HepG2 (cell line): ENCODE results near the gene DPP7. TPM values are rescaled to one million over a fixed set of nuclear protein-coding genes. Genes with fewer than 3 reads are reported as not detected.

Experiments
- ATAC-seq: fragments of 200-7000 bp; cut with Tn5 transposase; 3 replicates; pipeline ENCODE4 v1.9.1; 2020; ENCODE audit warnings: mild to moderate bottlenecking, moderate library complexity
- BruUV-seq: library from RNA; stranded (reverse); fragments of 400-500 nt; replicated peaks from 2 replicates; lab custom pipeline; 2021; lab: Mats Ljungman, UMichigan
- CTCF ChIA-PET: fragments of 300-600 bp; formaldehyde crosslinking; extraction: SDS; loops from one replicate; lab custom pipeline; 2021; ENCODE audit warnings: low total read pairs, inconsistent platforms, low intra/inter-chr PET ratio; lab: Yijun Ruan, JAX
- POLR2A ChIA-PET: fragments of 350-600 bp; sonication (Branson Sonifier 250); formaldehyde crosslinking; loops from one replicate; lab custom pipeline; 2020; ENCODE audit warnings: antibody characterized with exemption, inconsistent platforms; lab: Yijun Ruan, JAX
- DNase-seq: peaks from one replicate; pipeline ENCODE4 v3.0.0-alpha.2; 2015; ENCODE audit warnings: low spot score
- FAIRE-seq: peaks from 3 replicates; lab custom pipeline; 2011; peaks lifted over from hg19 to GRCh38; lab: Jason Lieb, UNC
- H2AFZ ChIP-seq: one replicate; pipeline ENCODE4 v1.6.1; 2011; ENCODE audit warnings: low read length, inconsistent platforms
- H3K27ac ChIP-seq: fragments of 300-600 bp; 3 replicates; pipeline ENCODE4 v1.8.0; 2011; ENCODE audit warnings: mixed run types, mild to moderate bottlenecking, mixed read lengths, low read length, inconsistent platforms; ENCODE audit not compliant: insufficient read depth; ENCODE audit errors: extremely low read length
- H3K27me3 ChIP-seq, 2 experiments: fragments of 200-600 bp in 1 of 2; 2 replicates in 1 of 2; 3 replicates in 1 of 2; pipeline versions ENCODE4 v1.6.0 to v1.8.0; 2011; ENCODE audit warnings: low read length in 2 of 2, mild to moderate bottlenecking in 2 of 2, moderate library complexity in 2 of 2, inconsistent platforms in 1 of 2; ENCODE audit not compliant: insufficient read depth in 2 of 2, control insufficient read depth in 1 of 2
- H3K36me3 ChIP-seq, 2 experiments: fragments of 200-600 bp in 1 of 2; replicated peaks in 1 of 2; 2 replicates in 1 of 2; 3 replicates in 1 of 2; pipeline versions ENCODE4 v1.5.1 to v1.8.0; 2011; ENCODE audit warnings: low read length in 2 of 2, inconsistent platforms in 1 of 2; ENCODE audit not compliant: insufficient read depth in 2 of 2, control insufficient read depth in 1 of 2
- H3K4me1 ChIP-seq: 2 replicates; pipeline ENCODE4 v1.5.1; 2012; ENCODE audit warnings: low read length, inconsistent platforms; ENCODE audit not compliant: insufficient read depth
- H3K4me2 ChIP-seq: 2 replicates; pipeline ENCODE4 v1.6.0; 2011; ENCODE audit warnings: low read depth, low read length, inconsistent platforms
- H3K4me3 ChIP-seq, 3 experiments: fragments of 200-600 bp in 1 of 3; sonication (generic), shearing (Covaris generic) in 1 of 3; replicated peaks in 1 of 3; 2 replicates each; pipeline ENCODE4 v1.5.1; 2011 to 2016; ENCODE audit warnings: low read length in 3 of 3, inconsistent platforms in 2 of 3, low read depth in 2 of 3, mild to moderate bottlenecking in 2 of 3, control low read depth in 1 of 3, mixed read lengths in 1 of 3; ENCODE audit not compliant: insufficient read depth in 1 of 3
- H3K79me2 ChIP-seq: one replicate; pipeline ENCODE4 v1.6.1; 2011; ENCODE audit warnings: low read length, inconsistent platforms; ENCODE audit not compliant: insufficient read depth
- H3K9ac ChIP-seq: 2 replicates; pipeline ENCODE4 v1.6.0; 2011; ENCODE audit warnings: mild to moderate bottlenecking, low read depth, low read length, inconsistent platforms; ENCODE audit not compliant: insufficient read depth
- H3K9me3 ChIP-seq: 2 replicates; pipeline ENCODE4 v1.5.1; 2012; ENCODE audit warnings: mild to moderate bottlenecking, low read length
- H4K20me1 ChIP-seq: 2 replicates; pipeline ENCODE4 v1.6.0; 2011; ENCODE audit warnings: inconsistent platforms, mild to moderate bottlenecking, low read length, moderate library complexity; ENCODE audit not compliant: insufficient read depth
- HOXA7 ChIP-seq: sonication (generic); formaldehyde crosslinking; IDR thresholded peaks from 2 replicates; pipeline ENCODE4 v1.8.1; 2022; ENCODE audit warnings: mild to moderate bottlenecking, missing genetic modification reagents, moderate library complexity
- ZSCAN21 ChIP-seq: sonication (generic); formaldehyde crosslinking; IDR thresholded peaks from 2 replicates; pipeline ENCODE4 v1.8.0; 2022; ENCODE audit warnings: mild to moderate bottlenecking, missing genetic modification reagents, moderate library complexity, borderline replicate concordance
- WGBS: methylation state at CpG from one replicate; pipeline ENCODE4 v1.1.6; 2017; ENCODE audit warnings: low lambda C conversion rate; 5-methylcytosine and 5-hydroxymethylcytosine counted together
- in situ Hi-C: cut with HindIII; loops from 2 replicates; pipeline ENCODE4 v1.10.0; 2017; ENCODE audit warnings: low pct_unique_long_range_greater_than_20kb; ENCODE audit not compliant: extremely low pct_ligation_motif_present
- intact Hi-C: fragments of 100-400 bp; cut with micrococcal nuclease; formaldehyde crosslinking; loops from one replicate; pipeline ENCODE4 v1.10.0; 2022; ENCODE audit not compliant: unreplicated experiment
- polyA plus RNA-seq, 8 experiments: library from polyadenylated mRNA; depleted of rRNA in 3 of 8; stranded (reverse) in 7 of 8; unstranded in 1 of 8; fragments of >200 nt; fragmentation: Illumina TruSeq in 4 of 8; extraction: Trizol in 4 of 8; gene quantifications; 2 replicates each; pipeline versions ENCODE4 v1.2.1 to v1.2.3, GENCODE V29; 2011 to 2016; ENCODE audit warnings: low read depth in 4 of 8, missing spikeins in 1 of 8, mixed read lengths in 1 of 8; ENCODE audit not compliant: insufficient read depth in 1 of 8
- total RNA-seq, 5 experiments: library from RNA; depleted of rRNA; stranded (reverse); fragments of >200 nt; fragmentation: Illumina TruSeq; extraction: Trizol; gene quantifications; 2 replicates each; pipeline ENCODE4 v1.2.3, GENCODE V29; 2016; ENCODE audit warnings: low read depth in 1 of 5
- TF ChIP-seq, protein P1 (sequence below): fragments of 450-650 bp; IDR thresholded peaks from 2 replicates; pipeline ENCODE4 v1.6.1; 2016

Gene DPP7
- total and polyA plus RNA-seq, 2 of the 13 experiments (the other 11 are each of a cell fraction or from before 2014, with no cell fraction given) = 1.2 to 4.5 TPM

DNA sequence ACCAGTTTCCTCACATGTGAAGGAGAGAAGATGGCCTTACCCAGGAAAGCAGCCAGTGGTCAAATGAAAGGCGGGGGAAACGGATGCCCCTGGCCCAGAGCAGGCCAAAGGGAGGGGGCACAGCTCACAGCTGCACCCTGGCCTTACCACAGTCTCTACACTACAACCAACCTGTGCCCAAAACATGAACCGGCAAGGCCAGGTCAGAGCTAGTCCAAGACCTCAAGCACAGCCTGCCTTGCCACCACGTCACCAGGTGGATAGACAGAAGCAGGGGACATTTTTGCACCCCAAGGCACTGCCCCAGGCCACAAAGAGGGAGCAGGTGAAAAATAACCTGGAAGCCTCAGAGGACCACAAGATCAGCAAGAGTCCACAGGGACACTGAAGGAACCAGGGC is 28.9 kb upstream of the DPP7 start (continued):
- no peak for TF ChIP-seq ZSCAN21 (CRISPR knock-in tag)

DNA sequence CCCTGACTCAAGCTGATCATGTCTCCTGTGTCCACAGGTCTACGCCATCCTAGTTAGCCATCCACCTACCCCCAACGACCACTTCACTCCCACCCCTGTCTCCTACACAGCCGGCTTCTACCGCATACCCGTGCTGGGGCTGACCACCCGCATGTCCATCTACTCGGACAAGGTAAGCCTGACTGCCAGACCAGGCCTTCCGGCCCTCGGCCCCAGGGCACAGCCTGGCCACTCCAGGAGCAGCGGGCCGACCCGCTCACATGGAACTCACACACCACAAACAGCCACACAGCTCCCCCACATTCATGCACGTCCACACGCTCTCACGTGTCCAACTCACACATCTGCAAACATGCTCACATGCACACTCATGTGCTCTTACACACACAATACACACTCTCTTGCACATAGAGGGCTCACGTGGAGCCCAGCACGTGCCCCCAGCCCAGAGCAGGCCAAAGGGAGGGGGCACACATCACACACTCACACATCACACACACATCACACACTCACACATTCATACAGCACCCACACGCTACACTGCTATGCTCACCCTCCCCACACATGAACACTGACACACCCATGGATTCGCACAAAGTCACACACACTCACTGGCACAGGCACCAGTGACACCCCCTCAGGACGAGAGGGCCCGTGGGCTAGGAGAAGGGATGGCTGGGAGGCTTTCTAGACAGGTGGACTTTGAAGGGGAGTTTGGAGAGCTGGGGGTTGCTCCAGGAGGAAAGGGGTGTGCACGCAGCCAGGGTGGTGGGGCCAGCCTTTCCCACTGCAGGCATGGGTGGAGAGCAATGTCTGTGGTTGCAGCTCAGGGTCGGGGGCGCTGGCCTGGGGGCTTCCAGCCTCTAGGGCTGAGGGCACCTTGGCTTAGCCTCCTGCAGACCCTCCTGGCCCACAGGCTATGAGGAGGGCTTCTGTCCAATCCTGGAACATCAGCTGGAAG is 27.7 kb upstream of the DPP7 start:
- no peak overlapping the region for H3K9ac ChIP-seq
- in situ Hi-C loops = no loop called here
- H3K79me2 ChIP-seq = no peaks in the 10 kb centered on the region
- no peaks in the 10 kb centered on the region for H3K9me3 ChIP-seq
- H3K4me2 ChIP-seq = no peak overlapping the region
- ChIA-PET POLR2A (no interaction called here), CTCF (no interaction called here)
- no peak overlapping the region for H3K27ac ChIP-seq
- FAIRE-seq (no peak), ATAC-seq (no peak), DNase-seq (no peak)
- TF ChIP-seq, protein P1, sequence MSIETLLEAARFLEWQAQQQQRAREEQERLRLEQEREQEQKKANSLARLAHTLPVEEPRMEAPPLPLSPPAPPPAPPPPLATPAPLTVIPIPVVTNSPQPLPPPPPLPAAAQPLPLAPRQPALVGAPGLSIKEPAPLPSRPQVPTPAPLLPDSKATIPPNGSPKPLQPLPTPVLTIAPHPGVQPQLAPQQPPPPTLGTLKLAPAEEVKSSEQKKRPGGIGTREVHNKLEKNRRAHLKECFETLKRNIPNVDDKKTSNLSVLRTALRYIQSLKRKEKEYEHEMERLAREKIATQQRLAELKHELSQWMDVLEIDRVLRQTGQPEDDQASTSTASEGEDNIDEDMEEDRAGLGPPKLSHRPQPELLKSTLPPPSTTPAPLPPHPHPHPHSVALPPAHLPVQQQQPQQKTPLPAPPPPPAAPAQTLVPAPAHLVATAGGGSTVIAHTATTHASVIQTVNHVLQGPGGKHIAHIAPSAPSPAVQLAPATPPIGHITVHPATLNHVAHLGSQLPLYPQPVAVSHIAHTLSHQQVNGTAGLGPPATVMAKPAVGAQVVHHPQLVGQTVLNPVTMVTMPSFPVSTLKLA = peak; percentile 73
- no peak for TF ChIP-seq HOXA7 (CRISPR knock-in tag)
- intact Hi-C loops = no loop called here
- H3K36me3 ChIP-seq = no peaks in the 10 kb centered on the region
- H3K4me1 ChIP-seq = no peaks in the 10 kb centered on the region
- H4K20me1 ChIP-seq = no peaks in the 10 kb centered on the region
- H3K4me3 ChIP-seq = no peak overlapping the region
- H2AFZ ChIP-seq = no peak overlapping the region
- WGBS = 9% methylated on average over 21 of the region's 24 CpGs
- BruUV-seq = no TSS peak
- H3K27me3 ChIP-seq = peaks cover 28 to 78% of the 10 kb centered on the region in 2 experiments
